ENCODE measurements around the gene KIF19. TPM values are rescaled to one million over a fixed set of nuclear protein-coding genes. Genes with fewer than 3 reads are reported as not detected.

The KIF19 gene
- total and polyA plus RNA-seq, 10 of the 15 experiments (the other 5 are each of a cell fraction or from before 2014, with no cell fraction given) = 0.06 to 0.07 TPM; not detected in 8

DNA sequence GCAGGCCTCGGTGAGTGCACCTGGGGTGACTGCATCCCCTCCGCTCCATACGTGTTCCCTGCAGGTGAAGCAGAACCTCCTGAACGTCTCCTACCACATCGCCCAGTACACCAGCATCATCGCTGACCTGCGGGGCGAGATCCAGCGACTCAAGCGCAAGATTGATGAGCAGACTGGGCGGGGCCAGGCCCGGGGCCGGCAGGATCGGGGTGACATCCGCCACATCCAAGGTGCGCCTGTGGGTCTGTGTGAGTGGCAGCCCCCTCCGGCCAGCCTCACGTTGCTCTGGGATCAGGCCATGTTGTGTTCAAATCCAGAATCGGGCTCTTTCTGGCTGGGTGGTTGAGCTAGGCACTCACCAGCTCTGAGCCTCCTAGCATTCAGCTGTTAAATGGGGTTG, 23.1 kb downstream of the KIF19 start:
- ATAC-seq (no peak), FAIRE-seq (no peak), DNase-seq (ENCODE audit: low read depth, low spot score) (no peak)
- no peaks in the 10 kb centered on the region for H3K9me3 ChIP-seq (replicated peaks; ENCODE audit: control insufficient read depth, insufficient read depth, low read length)
- BruUV-seq (replicated peaks) = no TSS peak
- no peaks in the 10 kb centered on the region for H3K79me2 ChIP-seq (ENCODE audit: control insufficient read depth, insufficient read depth, low read length)
- 52% methylated on average over 18 of the region's 19 CpGs for WGBS (ENCODE audit: insufficient coverage, insufficient replicate concordance, low lambda C conversion rate, missing lambda C conversion rate)
- H4K20me1 ChIP-seq (ENCODE audit: control insufficient read depth, insufficient read depth) = no peaks in the 10 kb centered on the region
- ChIA-PET RAD21 (ENCODE audit: unreplicated experiment) (no interaction called here), CTCF (no interaction called here), SMC1A (ENCODE audit: uncharacterized antibody, unreplicated experiment) (no interaction called here), POLR2A (no interaction called here)
- no peak overlapping the region for H3K4me3 ChIP-seq
- H3K9ac ChIP-seq (ENCODE audit: control insufficient read depth, insufficient read depth, low read length) = no peak overlapping the region
- peaks cover 3% of the 10 kb centered on the region in 2 experiments; a peak in 3 of 4 replicates for H3K27me3 ChIP-seq (replicated peaks in 1 of 2; ENCODE audit: control insufficient read depth in 2 of 2, insufficient read depth in 2 of 2, low read length in 1 of 2)
- H3K4me1 ChIP-seq (ENCODE audit: control insufficient read depth, insufficient read depth, low read length) = no peaks in the 10 kb centered on the region
- no peak overlapping the region for H2AFZ ChIP-seq (ENCODE audit: control insufficient read depth, low read depth, low read length)
- TF ChIP-seq HCFC1 (IDR thresholded peaks at IDR 0.05; ENCODE audit: low read length) = no peak
- TF ChIP-seq YY1 (IDR thresholded peaks at IDR 0.05; ENCODE audit: low read depth, low read length) = no peak
- no peak for TF ChIP-seq HDAC6 (IDR thresholded peaks at IDR 0.05; ENCODE audit: unreplicated experiment)
- no peaks in the 10 kb centered on the region for H3K36me3 ChIP-seq (ENCODE audit: control insufficient read depth in 2 of 2, insufficient read depth in 2 of 2, low read length in 1 of 2)
- H3K4me2 ChIP-seq (ENCODE audit: control insufficient read depth, insufficient read depth) = no peak overlapping the region
- H3K27ac ChIP-seq (ENCODE audit: control insufficient read depth, insufficient read depth) = no peak overlapping the region
- intact Hi-C loops (cut with micrococcal nuclease; ENCODE audit: unreplicated experiment) (no loop called here), in situ Hi-C loops (cut with MboI) (no loop called here)

DNA sequence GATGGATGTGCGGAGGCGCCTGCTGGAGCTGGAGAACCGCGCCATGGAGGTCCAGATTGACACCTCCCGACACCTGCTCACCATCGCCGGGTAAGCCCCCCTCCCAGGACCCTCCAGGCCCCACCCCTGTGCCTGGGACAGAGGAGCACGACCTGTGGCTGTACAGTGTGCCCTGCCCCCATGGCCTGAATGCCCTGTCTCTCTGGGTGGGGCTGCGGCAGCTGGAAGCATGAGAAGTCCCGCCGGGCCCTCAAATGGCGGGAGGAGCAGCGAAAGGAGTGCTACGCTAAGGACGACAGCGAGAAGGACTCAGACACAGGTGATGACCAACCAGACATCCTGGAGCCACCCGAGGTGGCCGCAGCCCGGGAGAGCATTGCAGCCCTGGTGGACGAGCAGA, 24.5 kb downstream of the KIF19 start:
- Histone ChIP-seq H3K9ac (ENCODE audit: control insufficient read depth, insufficient read depth, low read length) (no peak overlapping the region), H3K9me3 (replicated peaks; ENCODE audit: control insufficient read depth, insufficient read depth, low read length) (no peaks in the 10 kb centered on the region), H4K20me1 (ENCODE audit: control insufficient read depth, insufficient read depth) (no peaks in the 10 kb centered on the region), H2AFZ (ENCODE audit: control insufficient read depth, low read depth, low read length) (no peak overlapping the region), H3K27me3 (replicated peaks in 1 of 2; ENCODE audit: control insufficient read depth in 2 of 2, insufficient read depth in 2 of 2, low read length in 1 of 2) (peaks cover 3% of the 10 kb centered on the region in 2 experiments; a peak in 3 of 4 replicates), H3K4me1 (ENCODE audit: control insufficient read depth, insufficient read depth, low read length) (no peaks in the 10 kb centered on the region), H3K79me2 (ENCODE audit: control insufficient read depth, insufficient read depth, low read length) (no peaks in the 10 kb centered on the region), H3K4me2 (ENCODE audit: control insufficient read depth, insufficient read depth) (no peak overlapping the region), H3K36me3 (ENCODE audit: control insufficient read depth in 2 of 2, insufficient read depth in 2 of 2, low read length in 1 of 2) (no peaks in the 10 kb centered on the region), H3K27ac (ENCODE audit: control insufficient read depth, insufficient read depth) (no peak overlapping the region), H3K4me3 (no peak overlapping the region)
- ChIA-PET POLR2A (no interaction called here), CTCF (interaction anchor here (1.6 kb wide), 1 partner anchor 66 kb away, joined by 3 read pairs; no protein-coding TSS in a partner anchor), RAD21 (ENCODE audit: unreplicated experiment) (no interaction called here), SMC1A (ENCODE audit: uncharacterized antibody, unreplicated experiment) (interaction anchor here (1.4 kb wide), 1 partner anchor 9 kb away, joined by 4 read pairs; no protein-coding TSS in a partner anchor)
- WGBS (ENCODE audit: insufficient coverage, insufficient replicate concordance, low lambda C conversion rate, missing lambda C conversion rate) = 47% methylated on average over 20 of the region's 20 CpGs
- in situ Hi-C loops (cut with MboI) (no loop called here), intact Hi-C loops (cut with micrococcal nuclease; ENCODE audit: unreplicated experiment) (no loop called here)
- ATAC-seq (no peak), FAIRE-seq (no peak), DNase-seq (ENCODE audit: low read depth, low spot score) (no peak)
- no TSS peak for BruUV-seq (replicated peaks)
- TF ChIP-seq EZH2 (IDR thresholded peaks at IDR 0.05; ENCODE audit: borderline replicate concordance, control insufficient read depth, low read depth, low read length) (no peak), MEF2B (IDR thresholded peaks at IDR 0.05; ENCODE audit: partially characterized antibody, poor library complexity, severe bottlenecking) (no peak), ESRRA (IDR thresholded peaks at IDR 0.05; ENCODE audit: low read length) (no peak), MTA2 (IDR thresholded peaks at IDR 0.05; ENCODE audit: low read depth) (no peak), RAD51 (IDR thresholded peaks at IDR 0.05) (no peak), BACH1 (IDR thresholded peaks at IDR 0.05; ENCODE audit: borderline replicate concordance) (no peak), CREB1 (IDR thresholded peaks at IDR 0.05; ENCODE audit: low read depth) (no peak)
- TF ChIP-seq, protein P1, sequence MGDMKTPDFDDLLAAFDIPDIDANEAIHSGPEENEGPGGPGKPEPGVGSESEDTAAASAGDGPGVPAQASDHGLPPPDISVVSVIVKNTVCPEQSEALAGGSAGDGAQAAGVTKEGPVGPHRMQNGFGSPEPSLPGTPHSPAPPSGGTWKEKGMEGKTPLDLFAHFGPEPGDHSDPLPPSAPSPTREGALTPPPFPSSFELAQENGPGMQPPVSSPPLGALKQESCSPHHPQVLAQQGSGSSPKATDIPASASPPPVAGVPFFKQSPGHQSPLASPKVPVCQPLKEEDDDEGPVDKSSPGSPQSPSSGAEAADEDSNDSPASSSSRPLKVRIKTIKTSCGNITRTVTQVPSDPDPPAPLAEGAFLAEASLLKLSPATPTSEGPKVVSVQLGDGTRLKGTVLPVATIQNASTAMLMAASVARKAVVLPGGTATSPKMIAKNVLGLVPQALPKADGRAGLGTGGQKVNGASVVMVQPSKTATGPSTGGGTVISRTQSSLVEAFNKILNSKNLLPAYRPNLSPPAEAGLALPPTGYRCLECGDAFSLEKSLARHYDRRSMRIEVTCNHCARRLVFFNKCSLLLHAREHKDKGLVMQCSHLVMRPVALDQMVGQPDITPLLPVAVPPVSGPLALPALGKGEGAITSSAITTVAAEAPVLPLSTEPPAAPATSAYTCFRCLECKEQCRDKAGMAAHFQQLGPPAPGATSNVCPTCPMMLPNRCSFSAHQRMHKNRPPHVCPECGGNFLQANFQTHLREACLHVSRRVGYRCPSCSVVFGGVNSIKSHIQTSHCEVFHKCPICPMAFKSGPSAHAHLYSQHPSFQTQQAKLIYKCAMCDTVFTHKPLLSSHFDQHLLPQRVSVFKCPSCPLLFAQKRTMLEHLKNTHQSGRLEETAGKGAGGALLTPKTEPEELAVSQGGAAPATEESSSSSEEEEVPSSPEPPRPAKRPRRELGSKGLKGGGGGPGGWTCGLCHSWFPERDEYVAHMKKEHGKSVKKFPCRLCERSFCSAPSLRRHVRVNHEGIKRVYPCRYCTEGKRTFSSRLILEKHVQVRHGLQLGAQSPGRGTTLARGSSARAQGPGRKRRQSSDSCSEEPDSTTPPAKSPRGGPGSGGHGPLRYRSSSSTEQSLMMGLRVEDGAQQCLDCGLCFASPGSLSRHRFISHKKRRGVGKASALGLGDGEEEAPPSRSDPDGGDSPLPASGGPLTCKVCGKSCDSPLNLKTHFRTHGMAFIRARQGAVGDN (IDR thresholded peaks at IDR 0.05) = no peak
- TF ChIP-seq, protein P2, sequence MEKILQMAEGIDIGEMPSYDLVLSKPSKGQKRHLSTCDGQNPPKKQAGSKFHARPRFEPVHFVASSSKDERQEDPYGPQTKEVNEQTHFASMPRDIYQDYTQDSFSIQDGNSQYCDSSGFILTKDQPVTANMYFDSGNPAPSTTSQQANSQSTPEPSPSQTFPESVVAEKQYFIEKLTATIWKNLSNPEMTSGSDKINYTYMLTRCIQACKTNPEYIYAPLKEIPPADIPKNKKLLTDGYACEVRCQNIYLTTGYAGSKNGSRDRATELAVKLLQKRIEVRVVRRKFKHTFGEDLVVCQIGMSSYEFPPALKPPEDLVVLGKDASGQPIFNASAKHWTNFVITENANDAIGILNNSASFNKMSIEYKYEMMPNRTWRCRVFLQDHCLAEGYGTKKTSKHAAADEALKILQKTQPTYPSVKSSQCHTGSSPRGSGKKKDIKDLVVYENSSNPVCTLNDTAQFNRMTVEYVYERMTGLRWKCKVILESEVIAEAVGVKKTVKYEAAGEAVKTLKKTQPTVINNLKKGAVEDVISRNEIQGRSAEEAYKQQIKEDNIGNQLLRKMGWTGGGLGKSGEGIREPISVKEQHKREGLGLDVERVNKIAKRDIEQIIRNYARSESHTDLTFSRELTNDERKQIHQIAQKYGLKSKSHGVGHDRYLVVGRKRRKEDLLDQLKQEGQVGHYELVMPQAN (conservative IDR thresholded peaks at IDR 0.05) = no peak
